IPS DF 19.7 (cell line): Measurements from ENCODE around the gene DTX3.
"Not testable (repeated sequence)": the region's sequence is repeated elsewhere in the genome, so short reads cannot be mapped to it uniquely, and the experiment has no call there.

ENCODE experiments used
- DNase-seq: peaks from one replicate; pipeline ENCODE4 v3.0.0-alpha.2; 2013; ENCODE audit warnings: low read depth, low spot score

Gene DTX3

DNA sequence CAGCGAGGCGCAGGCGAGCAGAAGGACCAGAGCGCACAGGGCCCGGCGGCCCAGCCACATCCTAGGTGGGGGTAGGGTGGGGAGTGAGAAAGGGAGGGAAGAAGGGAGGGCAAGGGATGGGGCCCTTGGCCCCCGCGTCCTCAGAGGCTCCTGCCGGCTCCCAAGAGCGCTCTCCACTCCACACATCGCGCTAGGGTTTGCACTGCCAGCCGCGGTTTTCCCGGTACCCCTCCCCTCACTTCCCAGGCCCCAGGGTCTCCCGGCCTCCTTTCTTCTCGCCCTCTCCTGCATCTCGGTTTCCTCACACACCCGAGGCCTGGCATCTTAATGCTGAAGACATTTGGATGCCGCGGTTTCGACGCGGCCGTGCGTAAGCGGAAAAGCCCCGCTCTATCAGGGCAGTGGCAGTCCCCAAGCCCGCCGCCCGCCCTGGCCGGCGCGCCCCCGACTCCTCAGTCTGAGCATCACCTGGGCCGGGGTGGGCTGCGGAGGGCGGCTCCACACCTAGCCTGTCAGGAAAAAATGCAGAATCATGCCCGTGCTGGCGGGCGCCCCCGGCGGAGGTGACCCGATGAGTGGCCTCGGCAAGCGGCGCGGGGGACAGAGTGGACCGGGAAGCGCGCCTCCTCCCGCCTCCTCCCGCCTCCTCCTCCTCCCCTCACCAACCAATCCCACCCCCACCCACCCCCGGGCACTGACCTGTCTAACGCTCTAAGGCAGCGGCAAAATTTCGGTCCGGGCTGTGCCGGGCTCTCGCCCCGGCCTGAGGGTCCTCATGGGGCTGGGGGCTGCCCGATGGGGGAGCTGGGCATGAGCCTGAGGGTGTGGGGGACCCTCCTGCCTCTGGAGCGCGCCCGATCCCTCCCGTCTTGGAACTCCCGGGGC lies 27.7 kb downstream of the DTX3 start:
- no peak for DNase-seq

DNA sequence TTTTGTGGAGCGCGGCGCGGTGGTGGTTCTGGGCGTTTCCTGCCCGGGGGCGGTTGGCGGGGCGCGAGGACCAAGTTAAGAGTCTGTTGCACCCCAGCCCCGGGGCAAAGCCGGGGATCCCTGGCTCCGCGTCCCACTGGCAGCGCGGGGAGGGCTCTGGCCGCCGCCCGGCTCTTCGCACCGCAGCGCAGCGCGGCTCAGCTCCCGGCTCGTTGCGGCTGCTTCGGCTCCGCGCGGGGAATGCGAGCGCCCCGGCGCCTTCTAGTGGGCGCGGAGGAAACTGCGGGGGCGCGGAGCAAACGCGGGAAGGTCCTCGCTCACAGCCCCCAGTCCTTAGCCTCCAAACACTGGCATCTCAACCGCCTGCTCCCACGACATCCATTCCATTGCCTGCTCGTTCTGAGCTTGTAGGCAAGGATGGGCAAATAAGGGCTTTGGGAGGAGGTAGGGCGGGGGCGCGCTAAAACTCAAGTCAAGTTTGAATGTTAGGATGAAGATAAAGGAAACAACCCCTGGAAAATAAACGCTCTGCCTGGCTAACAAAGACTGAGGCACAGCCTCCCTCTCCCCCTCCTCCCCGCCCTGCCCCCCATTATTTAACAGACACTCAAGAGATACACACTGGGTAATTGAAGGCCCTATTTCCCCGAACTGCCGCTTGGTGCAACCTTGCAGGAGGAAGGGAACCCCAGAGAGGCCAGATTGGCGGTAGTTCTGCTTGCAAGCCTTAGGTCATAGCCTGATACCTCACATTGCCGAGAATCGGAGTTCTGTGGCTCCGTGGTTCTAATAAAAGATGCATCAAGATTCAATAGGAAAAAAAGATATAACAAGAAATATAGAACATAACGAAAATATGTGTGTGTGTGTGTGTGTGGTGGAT lies 28.6 kb downstream of the DTX3 start, which contains the start of gene B4GALNT1:
B4GALNT1 (minus strand) TSS at position 244 of the 883 bp plus-strand sequence. CDS start 1,069 bp downstream, outside the sequence.
- DNase-seq, result no peak

DNA sequence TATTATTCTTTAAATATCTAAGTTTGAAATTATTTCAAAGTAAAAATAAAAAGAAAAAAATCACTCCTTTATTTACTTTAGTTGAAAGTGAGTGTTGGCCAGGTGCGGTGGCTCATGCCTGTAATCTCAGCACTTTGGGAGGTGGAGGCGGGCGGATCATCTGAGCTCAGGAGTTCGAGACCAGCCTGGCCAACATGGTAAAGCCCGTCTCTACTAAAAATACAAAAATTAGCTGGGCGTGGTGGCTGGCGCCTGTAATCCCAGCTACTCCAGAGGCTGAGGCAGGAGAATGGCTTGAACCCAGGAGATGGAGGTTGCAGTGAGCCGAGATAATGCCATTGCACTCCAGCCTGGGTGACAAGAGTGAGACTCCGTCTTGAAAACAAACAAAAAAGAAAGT lies 32.1 kb downstream of the DTX3 start:
- not testable (repeated sequence) for DNase-seq

DNA sequence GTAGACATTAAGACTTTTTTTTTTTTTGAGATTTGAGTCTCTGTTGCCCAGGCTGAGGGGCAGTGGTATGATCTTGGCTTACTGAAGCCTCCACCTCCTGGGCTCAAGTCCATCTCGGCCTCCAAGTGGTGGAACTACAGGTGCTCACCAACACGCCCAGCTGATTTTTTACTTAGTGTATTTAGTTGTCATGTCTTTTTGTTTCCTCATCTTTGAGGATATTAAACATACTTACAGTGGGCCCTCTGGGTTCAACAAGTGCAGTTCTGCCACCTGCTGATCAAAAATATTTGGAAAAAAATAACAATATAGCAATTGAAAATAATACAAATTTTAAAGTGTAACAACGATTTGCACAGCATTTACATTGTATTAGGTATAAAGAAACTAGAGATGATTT lies 32.7 kb downstream of the DTX3 start:
- DNase-seq, result no peak

DNA sequence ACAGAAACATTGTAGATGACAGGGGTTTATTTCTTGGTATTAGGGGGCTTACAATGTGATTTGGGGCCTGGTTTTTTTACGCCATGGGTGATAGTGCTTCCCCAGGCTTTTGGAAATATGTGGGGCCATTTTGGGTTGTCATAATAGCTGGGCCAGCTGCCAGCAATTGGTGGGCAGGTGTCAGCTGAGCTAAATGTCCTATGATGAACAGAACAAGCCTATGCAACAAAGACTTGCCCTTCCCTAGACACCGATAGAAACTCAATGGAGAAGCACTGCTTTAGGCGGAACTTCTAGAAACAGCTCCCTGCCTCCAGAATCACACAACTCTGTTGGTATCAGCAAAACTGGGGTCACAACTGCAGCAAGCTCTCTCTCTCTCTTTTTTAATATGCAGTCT lies 33.5 kb downstream of the DTX3 start:
- no peak for DNase-seq

DNA sequence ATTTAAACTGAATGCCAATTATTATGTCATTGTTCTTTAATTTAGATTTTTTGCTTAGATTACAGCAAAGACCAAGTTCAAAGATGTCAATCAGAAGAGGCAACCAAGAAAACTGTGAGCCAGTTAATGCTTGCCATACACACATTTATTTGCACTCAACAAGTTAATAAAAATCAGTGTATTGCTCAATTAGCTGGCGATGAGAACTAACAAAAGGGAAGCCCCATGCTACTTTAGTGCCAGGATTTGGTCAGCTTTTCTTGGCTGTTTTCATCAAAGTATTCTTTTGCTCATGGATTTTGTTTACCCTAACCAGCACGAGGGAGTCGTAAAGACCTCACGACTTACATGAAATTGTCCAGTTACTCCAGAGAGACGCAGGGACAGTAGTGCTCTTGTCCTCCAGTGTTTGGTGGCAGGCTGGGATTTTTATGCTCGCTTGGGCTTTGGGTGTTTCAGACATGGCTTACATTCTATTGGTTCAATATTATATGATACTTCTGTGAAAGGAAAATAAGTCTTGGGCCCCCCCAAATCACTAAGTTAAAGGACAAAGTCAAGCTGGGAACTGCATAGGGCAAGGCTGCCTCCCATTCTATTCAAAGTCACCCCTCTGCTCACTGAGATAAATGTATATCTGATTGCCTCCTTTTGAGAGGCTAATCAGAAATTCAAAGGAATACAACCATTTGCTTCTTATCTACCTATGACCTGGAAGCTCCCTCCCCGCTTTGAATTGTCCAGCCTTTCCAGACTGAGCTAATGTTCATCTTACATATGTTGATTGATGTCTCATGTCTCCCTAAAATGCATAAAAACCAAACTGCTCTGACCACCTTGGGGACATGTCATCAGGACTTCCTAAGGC lies 35.8 kb downstream of the DTX3 start:
- no peak for DNase-seq

DNA sequence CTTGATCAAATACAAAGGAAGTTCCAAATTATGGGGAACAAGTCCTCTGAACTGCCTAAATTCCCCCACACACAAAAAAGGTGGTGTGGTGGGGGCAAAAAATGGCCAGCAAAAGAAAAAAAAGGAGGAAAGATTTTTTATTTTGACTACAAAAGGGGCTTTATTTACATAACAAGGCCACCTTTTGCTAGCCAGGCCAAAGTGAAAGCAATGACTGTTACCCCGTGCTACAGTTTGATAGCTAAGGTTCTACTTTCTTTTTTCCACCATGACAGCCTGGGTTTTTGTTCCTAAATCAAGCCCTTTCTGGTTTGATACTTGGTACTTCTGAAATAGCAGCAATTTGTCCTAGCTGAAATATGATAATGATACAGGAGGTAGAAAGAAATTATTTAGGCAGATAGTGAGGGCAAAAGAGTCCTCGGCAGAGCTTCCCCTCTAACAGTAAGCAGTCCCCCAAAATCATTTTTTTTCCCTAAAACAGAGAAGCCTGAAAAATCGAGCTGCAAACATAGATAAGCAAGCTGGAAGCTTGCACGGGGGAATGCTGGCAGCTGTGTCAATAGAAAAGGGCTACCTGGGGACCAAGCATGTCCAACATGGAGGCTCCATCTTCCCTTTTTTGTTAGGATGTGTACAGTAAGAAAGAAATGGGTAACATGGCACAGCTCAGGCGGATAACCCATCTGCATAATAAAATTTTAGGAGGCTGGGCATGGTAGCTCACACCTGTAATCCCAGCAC lies 37.2 kb downstream of the DTX3 start:
- no peak for DNase-seq

DNA sequence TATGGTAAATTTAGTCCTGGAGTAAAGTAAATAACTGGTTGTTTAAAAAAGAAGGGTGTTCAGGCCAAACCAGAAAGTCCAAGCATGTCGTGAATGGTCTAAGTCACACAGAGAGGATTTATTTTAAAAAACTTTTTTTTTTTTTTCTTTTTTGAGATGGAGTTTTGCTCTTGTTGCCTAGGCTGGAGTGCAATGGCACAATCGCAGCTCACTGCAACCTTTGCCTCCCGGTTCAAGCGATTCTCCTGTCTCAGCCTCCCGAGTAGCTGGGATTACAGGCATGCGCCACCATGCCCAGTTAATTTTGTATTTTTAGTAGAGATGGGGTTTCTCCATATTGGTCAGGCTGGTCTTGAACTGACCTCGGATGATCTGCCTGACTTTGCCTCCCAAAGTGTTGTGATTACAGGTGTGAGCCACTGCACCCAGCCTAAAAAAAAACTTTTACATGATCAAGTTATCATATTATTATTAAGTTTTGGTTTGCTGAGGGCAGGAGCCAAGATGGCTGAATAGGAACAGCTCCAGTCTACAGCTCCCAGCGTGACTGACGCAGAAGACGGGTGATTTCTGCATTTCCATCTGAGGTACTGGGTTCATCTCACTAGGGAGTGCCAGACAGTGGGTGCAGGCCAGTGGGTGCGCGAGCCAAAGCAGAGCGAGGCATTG lies 41.5 kb downstream of the DTX3 start:
- peak; percentile 74 for DNase-seq

DNA sequence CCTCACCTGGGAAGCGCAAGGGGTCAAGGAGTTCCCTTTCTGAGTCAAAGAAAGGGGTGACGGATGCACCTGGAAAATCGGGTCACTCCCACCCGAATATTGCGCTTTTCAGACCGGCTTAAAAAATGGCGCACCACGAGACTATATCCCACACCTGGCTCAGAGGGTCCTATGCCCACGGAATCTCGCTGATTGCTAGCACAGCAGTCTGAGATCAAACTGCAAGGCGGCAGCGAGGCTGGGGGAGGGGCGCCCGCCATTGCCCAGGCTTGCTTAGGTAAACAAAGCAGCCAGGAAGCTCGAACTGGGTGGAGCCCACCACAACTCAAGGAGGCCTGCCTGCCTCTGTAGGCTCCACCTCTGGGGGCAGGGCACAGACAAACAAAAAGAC lies 42.0 kb downstream of the DTX3 start:
- DNase-seq, result not testable (repeated sequence)

DNA sequence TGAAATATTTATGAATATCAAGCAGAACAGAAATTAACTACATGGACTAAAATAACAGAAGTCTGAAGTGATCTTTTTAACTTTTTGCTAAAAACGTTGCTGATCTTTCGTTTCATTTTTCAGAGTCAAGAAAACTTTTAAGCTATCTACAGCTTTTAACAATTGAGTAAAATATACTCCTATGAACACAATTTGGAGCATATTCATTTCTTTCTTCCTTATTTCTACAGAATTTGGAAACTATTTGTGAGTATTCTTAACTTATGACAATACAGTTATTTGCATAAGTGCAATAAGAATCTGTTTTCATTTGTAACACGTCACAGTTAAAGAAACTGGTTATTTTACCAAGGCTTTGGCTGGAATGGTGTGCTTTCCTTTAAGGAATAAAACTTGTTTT lies 49.4 kb downstream of the DTX3 start:
- no peak for DNase-seq

DNA sequence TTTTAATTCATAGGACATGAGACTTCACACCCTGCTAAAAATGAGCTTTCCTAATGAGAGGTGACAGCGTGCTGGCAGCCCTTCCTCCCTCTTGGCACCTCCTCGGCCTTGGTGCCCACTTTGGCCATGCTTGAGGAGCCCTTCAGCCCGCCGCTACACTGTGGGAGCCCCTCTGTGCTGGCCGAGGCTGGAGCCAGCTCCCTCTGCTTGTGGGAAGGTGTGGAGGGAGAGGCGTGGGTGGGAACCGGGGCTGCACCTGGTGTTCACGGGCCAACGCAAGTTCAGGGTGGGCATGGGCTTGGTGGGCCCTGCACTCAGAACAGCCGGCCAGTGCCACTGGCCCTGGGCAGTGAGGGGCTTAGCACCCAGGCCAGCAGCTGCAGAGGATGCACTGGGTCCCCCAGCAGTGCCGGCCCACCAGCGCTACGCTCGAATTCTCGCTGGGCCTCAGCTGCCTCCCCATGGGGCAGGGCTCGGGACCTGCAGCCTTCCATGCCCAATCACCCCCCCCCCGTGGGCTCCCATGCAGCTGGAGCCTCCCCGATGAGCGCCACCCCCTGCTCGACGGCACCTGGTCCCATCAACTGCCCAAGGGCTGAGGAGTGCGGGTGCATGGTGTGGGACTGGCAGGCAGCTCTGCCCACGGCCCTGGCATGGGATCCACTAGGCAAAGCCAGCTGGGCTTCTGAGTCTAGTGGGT lies 51.1 kb downstream of the DTX3 start:
- no peak for DNase-seq

DNA sequence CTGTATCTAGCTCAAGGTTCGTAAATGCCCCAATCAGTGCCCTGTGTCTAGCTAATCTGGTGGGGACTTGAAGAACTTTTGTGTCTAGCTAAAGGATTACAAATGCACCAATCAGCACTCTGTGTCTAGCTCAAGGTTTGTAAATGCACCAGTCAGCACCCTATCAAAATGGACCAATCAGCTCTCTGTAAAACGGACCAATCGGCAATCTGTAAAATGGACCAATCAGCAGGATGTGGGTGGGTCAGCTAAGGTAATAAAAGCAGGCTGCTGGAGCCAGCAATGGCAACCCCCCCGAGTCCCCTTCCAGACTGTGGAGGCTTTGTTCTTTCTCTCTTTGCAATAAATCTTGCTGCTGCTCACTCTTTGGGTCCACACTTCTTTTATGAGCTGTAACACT lies 51.8 kb downstream of the DTX3 start:
- not testable (repeated sequence) for DNase-seq

DNA sequence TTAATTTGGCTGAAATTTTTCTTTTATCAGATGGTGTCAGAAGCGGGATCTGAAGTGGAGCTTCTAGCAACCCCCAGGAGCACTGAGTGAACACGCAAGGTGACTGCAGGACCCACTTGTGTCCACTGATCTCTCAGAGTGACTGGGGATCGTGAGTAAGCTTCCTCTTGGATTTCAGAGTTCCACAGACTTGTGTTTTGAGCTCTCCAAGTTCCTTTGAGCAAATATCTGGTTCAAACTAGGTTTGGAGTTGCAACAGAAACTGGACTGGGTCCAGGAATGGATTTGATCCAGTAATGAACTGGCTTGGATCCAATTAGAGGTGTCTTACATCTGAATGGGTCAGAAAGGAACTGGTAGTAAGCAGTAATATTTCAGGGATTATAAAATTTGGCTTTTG lies 53.1 kb downstream of the DTX3 start:
- no peak for DNase-seq

DNA sequence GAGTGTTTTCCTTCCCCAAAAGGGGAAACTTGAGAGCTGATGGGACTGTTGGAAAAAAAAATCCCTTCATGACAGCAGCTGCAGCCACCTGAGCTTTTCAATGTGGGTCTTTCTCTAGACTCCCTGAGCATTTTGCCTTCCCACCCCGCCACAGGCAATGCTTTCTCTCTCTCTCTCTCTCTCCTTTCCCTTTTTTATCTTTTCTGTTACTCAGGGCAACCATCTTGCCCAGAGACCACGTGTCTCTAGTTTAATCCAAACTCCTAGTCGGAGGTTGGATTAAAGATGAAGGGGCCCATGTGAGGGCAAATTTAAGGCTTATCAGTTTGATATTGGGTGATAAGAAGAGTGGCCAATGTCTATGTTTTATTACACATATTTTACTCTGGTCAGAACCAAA lies 54.3 kb downstream of the DTX3 start:
- DNase-seq, result no peak
